Neuronal stem cell (in vitro differentiated cells): ENCODE data around the gene BPIFB3.

ENCODE experiments used
- DNase-seq: peaks from one replicate; pipeline ENCODE4 v3.0.0-alpha.2; 2013; ENCODE audit warnings: low spot score
- H2AFZ ChIP-seq: one replicate; pipeline ENCODE4 v1.6.1; 2013; ENCODE audit warnings: mild to moderate bottlenecking, low read length, inconsistent platforms
- H2AK5ac ChIP-seq: 2 replicates; pipeline ENCODE4 v1.6.1; 2013; ENCODE audit warnings: low read depth, mild to moderate bottlenecking, inconsistent platforms, low read length, moderate library complexity, mixed read lengths
- H2BK120ac ChIP-seq: 2 replicates; pipeline ENCODE4 v1.6.1; 2013; ENCODE audit warnings: low read depth, mild to moderate bottlenecking, inconsistent platforms, low read length, moderate library complexity, mixed read lengths
- H2BK12ac ChIP-seq: one replicate; pipeline ENCODE4 v1.6.1; 2013; ENCODE audit warnings: low read length, inconsistent platforms
- H2BK15ac ChIP-seq: 2 replicates; pipeline ENCODE4 v1.6.1; 2013; ENCODE audit warnings: mild to moderate bottlenecking, low read length, inconsistent platforms, mixed read lengths
- H2BK5ac ChIP-seq: one replicate; pipeline ENCODE4 v1.6.1; 2013; ENCODE audit warnings: inconsistent platforms, mild to moderate bottlenecking, low read length, moderate library complexity
- H3K14ac ChIP-seq: one replicate; pipeline ENCODE4 v1.6.1; 2013; ENCODE audit warnings: low read length, inconsistent platforms
- H3K18ac ChIP-seq: 2 replicates; pipeline ENCODE4 v1.6.1; 2013; ENCODE audit warnings: low read length, inconsistent platforms
- H3K23ac ChIP-seq: 2 replicates; pipeline ENCODE4 v1.6.1; 2013; ENCODE audit warnings: low read depth, mild to moderate bottlenecking, mixed read lengths, low read length, inconsistent platforms; ENCODE audit not compliant: poor library complexity
- H3K27ac ChIP-seq: replicated peaks from 3 replicates; pipeline ENCODE4 v1.5.1; 2013; ENCODE audit warnings: low read length, inconsistent platforms
- H3K27me3 ChIP-seq, 3 experiments: 2 replicates each; pipeline ENCODE4 v1.6.1; 2013; ENCODE audit warnings: low read length in 3 of 3, mild to moderate bottlenecking in 2 of 3, inconsistent platforms in 1 of 3, low read depth in 1 of 3, mixed read lengths in 1 of 3, moderate library complexity in 1 of 3; ENCODE audit not compliant: control insufficient read depth in 3 of 3, insufficient read depth in 3 of 3
- H3K36me3 ChIP-seq, 2 donors: replicated peaks in 1 of 2; 2 replicates each; pipeline ENCODE4 v1.6.1; 2013; ENCODE audit warnings: low read length in 2 of 2; ENCODE audit not compliant: control insufficient read depth in 2 of 2, insufficient read depth in 2 of 2
- H3K4ac ChIP-seq: 2 replicates; pipeline ENCODE4 v1.6.1; 2013; ENCODE audit warnings: inconsistent platforms, mild to moderate bottlenecking, low read length, moderate library complexity
- H3K4me1 ChIP-seq, 2 donors: 1 replicate in 1 of 2; 2 replicates in 1 of 2; pipeline ENCODE4 v1.6.1; 2013; ENCODE audit warnings: low read length in 2 of 2, low read depth in 1 of 2; ENCODE audit not compliant: control insufficient read depth in 2 of 2, insufficient read depth in 1 of 2
- H3K4me2 ChIP-seq: one replicate; pipeline ENCODE4 v1.6.1; 2013; ENCODE audit warnings: mild to moderate bottlenecking, low read length, inconsistent platforms; ENCODE audit not compliant: insufficient read depth, poor library complexity, severe bottlenecking
- H3K4me3 ChIP-seq, 2 donors: 2 replicates each; pipeline ENCODE4 v1.5.1; 2013; ENCODE audit warnings: low read length in 2 of 2, mild to moderate bottlenecking in 2 of 2, inconsistent platforms in 1 of 2, moderate library complexity in 1 of 2
- H3K79me1 ChIP-seq: one replicate; pipeline ENCODE4 v1.6.1; 2013; ENCODE audit warnings: low read depth, mild to moderate bottlenecking, inconsistent platforms, low read length, moderate library complexity
- H3K9ac ChIP-seq: one replicate; pipeline ENCODE4 v1.6.1; 2013; ENCODE audit warnings: mild to moderate bottlenecking, low read depth, low read length, inconsistent platforms; ENCODE audit not compliant: poor library complexity
- H3K9me3 ChIP-seq, 2 donors: replicated peaks in 1 of 2; 2 replicates each; pipeline versions ENCODE3 to v1.6.1; 2013; ENCODE audit warnings: low read length in 2 of 2, mild to moderate bottlenecking in 2 of 2, inconsistent platforms in 1 of 2, low read depth in 1 of 2, mixed read lengths in 1 of 2, moderate library complexity in 1 of 2; ENCODE audit not compliant: control insufficient read depth in 2 of 2, insufficient read depth in 1 of 2
- H4K8ac ChIP-seq: one replicate; pipeline ENCODE4 v1.6.1; 2013; ENCODE audit warnings: low read depth, mild to moderate bottlenecking, inconsistent platforms, low read length, moderate library complexity
- H4K91ac ChIP-seq: one replicate; pipeline ENCODE4 v1.6.1; 2013; ENCODE audit warnings: low read length, low read depth, mild to moderate bottlenecking, inconsistent platforms; ENCODE audit not compliant: poor library complexity
- WGBS, 2 donors: extraction: QIAGEN DNeasy Blood & Tissue Kit; methylation state at CpG; one replicate each; pipeline ENCODE4 v1.1.7; 2013; ENCODE audit warnings: missing lambda C conversion rate in 2 of 2, mixed read lengths in 1 of 2; ENCODE audit not compliant: insufficient read length in 2 of 2, insufficient replicate concordance in 1 of 2; ENCODE audit errors: extremely low coverage in 2 of 2; 5-methylcytosine and 5-hydroxymethylcytosine counted together

The BPIFB3 gene

DNA sequence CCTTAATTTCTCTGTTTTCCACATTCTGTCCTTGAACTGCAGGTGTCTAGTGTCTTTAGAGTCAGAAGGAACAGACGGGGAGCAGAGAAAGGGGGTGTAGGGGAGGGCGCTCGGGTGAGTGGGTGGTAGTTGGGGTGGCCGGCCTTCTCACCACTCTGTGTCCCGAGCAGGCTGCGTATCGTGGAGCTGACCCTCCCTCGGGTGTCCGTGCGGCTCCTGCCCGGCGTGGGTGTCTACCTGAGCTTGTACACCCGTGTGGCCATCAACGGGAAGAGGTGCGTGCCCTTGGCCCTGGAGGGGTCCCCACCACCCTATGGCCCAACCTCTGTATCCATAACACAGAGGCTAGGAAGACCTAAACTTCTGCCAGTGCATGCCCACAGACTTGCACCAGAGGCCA, 31.0 kb downstream of the BPIFB3 start:
- Histone ChIP-seq H3K27ac (no peak overlapping the region), H2BK15ac (no peak overlapping the region), H3K23ac (no peak overlapping the region), H3K79me1 (no peaks in the 10 kb centered on the region), H2AK5ac (no peak overlapping the region), H2BK120ac (no peak overlapping the region), H3K9ac (no peak overlapping the region), H2AFZ (no peak overlapping the region), H4K91ac (peak overlapping the region; percentile 50), H3K36me3 (no peaks in the 10 kb centered on the region), H3K4me2 (no peak overlapping the region), H4K8ac (no peak overlapping the region), H2BK12ac (no peak overlapping the region), H3K9me3 (no peaks in the 10 kb centered on the region), H3K4me1 (no peaks in the 10 kb centered on the region), H3K14ac (peak overlapping the region; percentile 17), H3K27me3 (peaks cover 0 to 6% (median 0%) of the 10 kb centered on the region in 3 experiments), H3K4ac (no peak overlapping the region), H3K18ac (no peak overlapping the region), H3K4me3 (no peak overlapping the region), H2BK5ac (no peak overlapping the region)
- DNase-seq, result no peak
- WGBS, 2 donors, result no CpG with 5 or more reads among the region's 15 CpGs

- H3K36me3 ChIP-seq, result no peaks in the 10 kb centered on the region
- H3K9ac ChIP-seq, result peak overlapping the region; percentile 39
- H4K8ac ChIP-seq, result no peak overlapping the region
- no peaks in the 10 kb centered on the region for H3K4me1 ChIP-seq
- no peak overlapping the region for H3K14ac ChIP-seq
- no peak overlapping the region for H4K91ac ChIP-seq
- peak overlapping the region; percentile 5 for H2BK12ac ChIP-seq
- H3K18ac ChIP-seq, result peak overlapping the region; percentile 67
- H3K4me3 ChIP-seq, result no peak overlapping the region
- H3K4me2 ChIP-seq, result no peak overlapping the region
- no peak overlapping the region for H2BK120ac ChIP-seq
- peak overlapping the region; percentile 22 for H2BK15ac ChIP-seq
- peaks cover 0 to 6% (median 0%) of the 10 kb centered on the region in 3 experiments for H3K27me3 ChIP-seq
- H3K4ac ChIP-seq, result no peak overlapping the region
- no peak overlapping the region for H2AFZ ChIP-seq
- no peaks in the 10 kb centered on the region for H3K9me3 ChIP-seq
- DNase-seq, result no peak
- H3K79me1 ChIP-seq, result no peaks in the 10 kb centered on the region
- WGBS, 2 donors, result no CpG with 5 or more reads among the region's 14 CpGs
- H2BK5ac ChIP-seq, result no peak overlapping the region
- no peak overlapping the region for H3K23ac ChIP-seq
- peak overlapping the region; percentile 51 for H2AK5ac ChIP-seq
- no peak overlapping the region for H3K27ac ChIP-seq
Observed at GRCh38 chr20:33086052-33086722, 32.5 kb downstream of the BPIFB3 start.

GRCh38 chr20:33091147-33091546, 37.4 kb downstream of the BPIFB3 start:
- no peak overlapping the region for H2AK5ac ChIP-seq
- no peaks in the 10 kb centered on the region for H3K9me3 ChIP-seq
- H3K14ac ChIP-seq, result no peak overlapping the region
- WGBS, 2 donors, result no CpG with 5 or more reads among the region's 3 CpGs
- H2BK12ac ChIP-seq, result no peak overlapping the region
- H3K18ac ChIP-seq, result no peak overlapping the region
- no peak overlapping the region for H3K9ac ChIP-seq
- no peak for DNase-seq
- H2BK15ac ChIP-seq, result no peak overlapping the region
- no peak overlapping the region for H3K4me2 ChIP-seq
- no peak overlapping the region for H2BK120ac ChIP-seq
- H3K4ac ChIP-seq, result no peak overlapping the region
- no peak overlapping the region for H4K8ac ChIP-seq
- no peak overlapping the region for H4K91ac ChIP-seq
- no peak overlapping the region for H3K4me3 ChIP-seq
- H3K23ac ChIP-seq, result no peak overlapping the region
- H3K79me1 ChIP-seq, result no peaks in the 10 kb centered on the region
- H2AFZ ChIP-seq, result no peak overlapping the region
- H3K36me3 ChIP-seq, result no peaks in the 10 kb centered on the region
- no peaks in the 10 kb centered on the region for H3K4me1 ChIP-seq
- peaks cover 0 to 6% (median 2%) of the 10 kb centered on the region in 3 experiments for H3K27me3 ChIP-seq
- no peak overlapping the region for H3K27ac ChIP-seq
- H2BK5ac ChIP-seq, result no peak overlapping the region

- H3K79me1 ChIP-seq, result no peaks in the 10 kb centered on the region
- no peaks in the 10 kb centered on the region for H3K9me3 ChIP-seq
- H3K4me3 ChIP-seq, result no peak overlapping the region
- no peak overlapping the region for H3K4me2 ChIP-seq
- H3K27ac ChIP-seq, result no peak overlapping the region
- no peak overlapping the region for H2BK15ac ChIP-seq
- no peaks in the 10 kb centered on the region for H3K4me1 ChIP-seq
- H2BK120ac ChIP-seq, result no peak overlapping the region
- H2BK5ac ChIP-seq, result no peak overlapping the region
- H2AFZ ChIP-seq, result no peak overlapping the region
- no peak overlapping the region for H3K9ac ChIP-seq
- WGBS, 2 donors, result no CpG with 5 or more reads among the region's 3 CpGs
- H4K8ac ChIP-seq, result no peak overlapping the region
- no peak overlapping the region for H3K14ac ChIP-seq
- no peak overlapping the region for H2BK12ac ChIP-seq
- H3K23ac ChIP-seq, result no peak overlapping the region
- no peak overlapping the region for H3K4ac ChIP-seq
- no peak overlapping the region for H3K18ac ChIP-seq
- H4K91ac ChIP-seq, result no peak overlapping the region
- H3K27me3 ChIP-seq, result peaks cover 0 to 4% (median 2%) of the 10 kb centered on the region in 3 experiments
- H2AK5ac ChIP-seq, result no peak overlapping the region
- DNase-seq, result no peak
- no peaks in the 10 kb centered on the region for H3K36me3 ChIP-seq
Observed at GRCh38 chr20:33091693-33092092, 38.0 kb downstream of the BPIFB3 start.
